ENCODE data around the gene PHLDA1. TPM values are rescaled to one million over a fixed set of nuclear protein-coding genes. Genes with fewer than 3 reads are reported as not detected.

Gene PHLDA1
- total RNA-seq, 1 experiment from 2014 or later, result 203 TPM

- intact Hi-C loops (cut with micrococcal nuclease), result no loop called here
- CTCF ChIA-PET, result interaction anchor here (0.8 to 1.7 kb wide), 5 partner anchors 9 to 399 kb away, joined by 3 to 6 read pairs (median 4); no protein-coding TSS in a partner anchor
- no peak overlapping the region for H3K27ac Mint-ChIP-seq (ENCODE audit: low read depth, unreplicated experiment)
- no TSS peak for BruUV-seq (replicated peaks)
- H3K9me3 Mint-ChIP-seq (ENCODE audit: unreplicated experiment), result no peaks in the 10 kb centered on the region
- POLR2A ChIA-PET, result interaction anchor here (0.6 to 4.1 kb wide), 4 partner anchors 8 to 45 kb away, joined by 3 to 76 read pairs (median 3); partner anchors contain the start of gene PHLDA1
- no peak for DNase-seq (ENCODE audit: unreplicated experiment)
- no peak overlapping the region for H3K4me3 Mint-ChIP-seq (ENCODE audit: unreplicated experiment)
- no peaks in the 10 kb centered on the region for H3K27me3 Mint-ChIP-seq (ENCODE audit: insufficient read depth, unreplicated experiment)
- H3K36me3 Mint-ChIP-seq (ENCODE audit: insufficient read depth, unreplicated experiment), result peaks cover 8% of the 10 kb centered on the region
- no peak for TF ChIP-seq CTCF (IDR thresholded peaks at IDR 0.05; ENCODE audit: unreplicated experiment)
- H3K4me1 Mint-ChIP-seq (ENCODE audit: insufficient read depth, unreplicated experiment), result peaks cover 44% of the 10 kb centered on the region
Observed at GRCh38 chr12:76022506-76022905, 9.1 kb downstream of the PHLDA1 start.

- peak; percentile 90 for DNase-seq (ENCODE audit: unreplicated experiment)
- TF ChIP-seq CTCF (IDR thresholded peaks at IDR 0.05; ENCODE audit: unreplicated experiment), result no peak
- Mint-ChIP-seq H3K4me3 (ENCODE audit: unreplicated experiment) (peak overlapping the region; percentile 14), H3K4me1 (ENCODE audit: insufficient read depth, unreplicated experiment) (peaks cover 35% of the 10 kb centered on the region), H3K36me3 (ENCODE audit: insufficient read depth, unreplicated experiment) (no peaks in the 10 kb centered on the region), H3K9me3 (ENCODE audit: unreplicated experiment) (no peaks in the 10 kb centered on the region), H3K27ac (ENCODE audit: low read depth, unreplicated experiment) (peak overlapping the region; percentile 96), H3K27me3 (ENCODE audit: insufficient read depth, unreplicated experiment) (no peaks in the 10 kb centered on the region)
- ChIA-PET POLR2A (interaction anchor here (0.6 to 4.1 kb wide), 13 partner anchors 10 to 509 kb away, joined by 3 to 76 read pairs (median 5); partner anchors contain the start of genes KRR1 and PHLDA1), CTCF (interaction anchor here (0.6 to 1.7 kb wide), 8 partner anchors 8 to 505 kb away, joined by 3 to 6 read pairs (median 4); no protein-coding TSS in a partner anchor)
- intact Hi-C loops (cut with micrococcal nuclease), result loop anchor here (2.0 kb wide), 1 partner anchor 42 kb away; no protein-coding TSS in a partner anchor
- TSS peak; percentile 94 for BruUV-seq (replicated peaks)
Observed at GRCh38 chr12:76020731-76021672, 10.6 kb downstream of the PHLDA1 start.

GRCh38 chr12:76020281-76020680 lies 11.3 kb downstream of the PHLDA1 start:
- H3K4me1 Mint-ChIP-seq (ENCODE audit: insufficient read depth, unreplicated experiment), result peaks cover 36% of the 10 kb centered on the region
- ChIA-PET CTCF (interaction anchor here (0.6 to 1.2 kb wide), 5 partner anchors 9 to 506 kb away, joined by 3 to 5 read pairs (median 3); no protein-coding TSS in a partner anchor), POLR2A (interaction anchor here (0.7 to 4.1 kb wide), 11 partner anchors 11 to 437 kb away, joined by 3 to 76 read pairs (median 5); partner anchors contain the start of gene PHLDA1)
- H3K9me3 Mint-ChIP-seq (ENCODE audit: unreplicated experiment), result no peaks in the 10 kb centered on the region
- peak; percentile 94 for DNase-seq (ENCODE audit: unreplicated experiment)
- TF ChIP-seq CTCF (IDR thresholded peaks at IDR 0.05; ENCODE audit: unreplicated experiment), result no peak
- H3K27ac Mint-ChIP-seq (ENCODE audit: low read depth, unreplicated experiment), result peak overlapping the region; percentile 96
- H3K36me3 Mint-ChIP-seq (ENCODE audit: insufficient read depth, unreplicated experiment), result no peaks in the 10 kb centered on the region
- no peaks in the 10 kb centered on the region for H3K27me3 Mint-ChIP-seq (ENCODE audit: insufficient read depth, unreplicated experiment)
- peak overlapping the region; percentile 14 for H3K4me3 Mint-ChIP-seq (ENCODE audit: unreplicated experiment)
- intact Hi-C loops (cut with micrococcal nuclease), result loop anchor here (2.0 kb wide), 1 partner anchor 41 kb away; no protein-coding TSS in a partner anchor
- no TSS peak for BruUV-seq (replicated peaks)

- no peaks in the 10 kb centered on the region for H3K9me3 Mint-ChIP-seq (ENCODE audit: unreplicated experiment)
- H3K27me3 Mint-ChIP-seq (ENCODE audit: insufficient read depth, unreplicated experiment), result no peaks in the 10 kb centered on the region
- no peak for TF ChIP-seq CTCF (IDR thresholded peaks at IDR 0.05; ENCODE audit: unreplicated experiment)
- peaks cover 39% of the 10 kb centered on the region for H3K4me1 Mint-ChIP-seq (ENCODE audit: insufficient read depth, unreplicated experiment)
- CTCF ChIA-PET, result interaction anchor here (0.6 kb wide), 1 partner anchor 24 kb away, joined by 3 read pairs; no protein-coding TSS in a partner anchor
- no TSS peak for BruUV-seq (replicated peaks)
- H3K27ac Mint-ChIP-seq (ENCODE audit: low read depth, unreplicated experiment), result peak overlapping the region; percentile 96
- intact Hi-C loops (cut with micrococcal nuclease), result no loop called here
- no peak overlapping the region for H3K4me3 Mint-ChIP-seq (ENCODE audit: unreplicated experiment)
- no peak for DNase-seq (ENCODE audit: unreplicated experiment)
- no peaks in the 10 kb centered on the region for H3K36me3 Mint-ChIP-seq (ENCODE audit: insufficient read depth, unreplicated experiment)
- POLR2A ChIA-PET, result interaction anchor here (0.7 to 1.1 kb wide), 3 partner anchors 10 to 39 kb away, joined by 3 to 11 read pairs (median 3); partner anchors contain the start of gene PHLDA1
Observed at GRCh38 chr12:76018672-76019071, 12.9 kb downstream of the PHLDA1 start.
